ENCODE measurements around the gene TMIGD2.

The TMIGD2 gene

DNA sequence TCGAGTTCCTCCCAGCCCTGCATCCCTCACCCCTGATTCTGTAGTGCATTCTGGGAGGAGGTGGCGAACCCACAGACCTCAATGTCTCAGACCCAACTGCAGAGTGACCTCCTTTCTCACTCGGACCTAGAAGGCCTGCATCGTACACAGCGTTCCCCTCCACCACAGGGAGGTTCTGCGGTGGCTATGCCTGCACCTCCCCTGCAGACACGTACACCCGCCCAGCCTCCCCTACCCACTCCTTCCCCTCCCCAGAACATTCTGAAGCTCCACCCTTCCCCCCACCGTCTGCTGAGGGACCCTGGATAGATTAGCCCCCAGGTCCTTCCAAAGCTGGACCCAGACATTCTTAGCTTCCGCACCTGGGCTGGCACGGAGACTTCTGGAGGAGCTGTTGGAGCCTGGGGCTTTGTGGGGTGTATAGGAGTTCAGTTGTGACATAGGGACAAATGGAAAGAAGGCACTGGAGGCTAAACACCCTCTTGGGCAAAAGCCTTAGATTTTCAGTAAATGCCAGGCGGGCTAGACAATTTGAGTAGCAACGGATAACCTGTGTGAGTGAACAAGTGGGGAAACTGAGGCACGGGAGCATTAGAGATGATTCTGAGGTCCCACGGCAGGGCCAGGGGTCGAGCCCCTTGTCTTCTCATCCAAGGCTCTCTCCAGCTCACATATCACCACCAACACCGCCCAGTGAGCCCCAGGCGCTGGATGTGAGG is 1.8 kb upstream of the TMIGD2 start:
- no peak overlapping the region for H3K27ac ChIP-seq (ENCODE audit: low read depth, low read length)
- no peaks in the 10 kb centered on the region for H3F3A ChIP-seq (ENCODE audit: control insufficient read depth, insufficient read depth)
- H3K4me1 ChIP-seq (ENCODE audit: control insufficient read depth, low read length) = peaks cover 3% of the 10 kb centered on the region; the same call in 1 of the 2 replicates
- H3K27me3 ChIP-seq (ENCODE audit: control insufficient read depth, low read length) = no peaks in the 10 kb centered on the region
- H3K36me3 ChIP-seq (ENCODE audit: control insufficient read depth, low read length) = no peaks in the 10 kb centered on the region
- no peaks in the 10 kb centered on the region for H3K9me3 ChIP-seq (ENCODE audit: control insufficient read depth, insufficient read depth, low read length)
- TF ChIP-seq, protein P1, sequence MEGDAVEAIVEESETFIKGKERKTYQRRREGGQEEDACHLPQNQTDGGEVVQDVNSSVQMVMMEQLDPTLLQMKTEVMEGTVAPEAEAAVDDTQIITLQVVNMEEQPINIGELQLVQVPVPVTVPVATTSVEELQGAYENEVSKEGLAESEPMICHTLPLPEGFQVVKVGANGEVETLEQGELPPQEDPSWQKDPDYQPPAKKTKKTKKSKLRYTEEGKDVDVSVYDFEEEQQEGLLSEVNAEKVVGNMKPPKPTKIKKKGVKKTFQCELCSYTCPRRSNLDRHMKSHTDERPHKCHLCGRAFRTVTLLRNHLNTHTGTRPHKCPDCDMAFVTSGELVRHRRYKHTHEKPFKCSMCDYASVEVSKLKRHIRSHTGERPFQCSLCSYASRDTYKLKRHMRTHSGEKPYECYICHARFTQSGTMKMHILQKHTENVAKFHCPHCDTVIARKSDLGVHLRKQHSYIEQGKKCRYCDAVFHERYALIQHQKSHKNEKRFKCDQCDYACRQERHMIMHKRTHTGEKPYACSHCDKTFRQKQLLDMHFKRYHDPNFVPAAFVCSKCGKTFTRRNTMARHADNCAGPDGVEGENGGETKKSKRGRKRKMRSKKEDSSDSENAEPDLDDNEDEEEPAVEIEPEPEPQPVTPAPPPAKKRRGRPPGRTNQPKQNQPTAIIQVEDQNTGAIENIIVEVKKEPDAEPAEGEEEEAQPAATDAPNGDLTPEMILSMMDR (IDR thresholded peaks at IDR 0.05; ENCODE audit: low read depth, low read length, poor library complexity, severe bottlenecking) = no peak
- TF ChIP-seq EZH2phosphoT487 (IDR thresholded peaks at IDR 0.05; ENCODE audit: borderline replicate concordance, low read length) = no peak
- H4K20me1 ChIP-seq (ENCODE audit: control insufficient read depth, insufficient read depth, low read depth, low read length) = no peaks in the 10 kb centered on the region
- H3K4me2 ChIP-seq (ENCODE audit: low read length) = peak overlapping the region; percentile 55
- H3K4me3 ChIP-seq (ENCODE audit: low read length) = peak overlapping the region; percentile 62
- no peaks in the 10 kb centered on the region for H3K9me2 ChIP-seq (replicated peaks; ENCODE audit: control insufficient read depth, low read length)
- no peaks in the 10 kb centered on the region for H3K79me2 ChIP-seq (ENCODE audit: control insufficient read depth, low read length)

DNA sequence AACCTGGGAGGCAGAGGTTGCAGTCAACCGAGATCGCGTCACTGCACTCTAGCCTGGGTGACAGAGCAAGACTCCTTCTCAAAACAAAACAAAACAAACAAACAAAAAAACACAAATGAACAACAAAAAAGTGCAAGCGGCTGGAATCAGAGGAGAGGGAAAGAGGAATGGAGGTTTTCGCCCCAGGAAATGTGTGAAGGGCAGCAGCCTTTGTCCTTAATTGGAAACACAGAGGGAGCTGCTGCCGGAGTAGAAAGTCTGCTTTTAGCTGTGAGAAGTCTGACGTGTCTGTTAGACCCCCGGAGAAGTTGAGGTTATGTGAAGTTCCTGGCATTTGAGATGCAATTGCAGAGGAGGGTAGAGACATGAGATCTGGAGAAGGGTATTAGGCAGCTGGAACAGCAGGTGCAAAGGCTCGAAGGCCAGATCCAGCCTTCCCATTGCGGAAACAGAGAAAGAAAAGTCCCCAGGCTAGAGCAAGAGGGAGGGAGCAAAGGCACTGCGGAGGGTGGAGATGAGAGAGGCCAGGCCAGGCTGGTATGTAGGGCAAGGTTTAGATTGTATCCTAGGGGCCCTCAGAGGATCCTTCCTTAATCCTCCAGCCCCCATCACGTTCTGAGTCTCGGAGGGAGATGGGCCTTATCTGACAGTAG is 473 bp downstream of the TMIGD2 start:
- H3K79me2 ChIP-seq (ENCODE audit: control insufficient read depth, low read length) = no peaks in the 10 kb centered on the region
- H3K4me1 ChIP-seq (ENCODE audit: control insufficient read depth, low read length) = peaks cover 3% of the 10 kb centered on the region; the same call in 1 of the 2 replicates
- no peak overlapping the region for H3K4me2 ChIP-seq (ENCODE audit: low read length)
- H3K9me2 ChIP-seq (replicated peaks; ENCODE audit: control insufficient read depth, low read length) = no peaks in the 10 kb centered on the region
- TF ChIP-seq, protein P1 (IDR thresholded peaks at IDR 0.05; ENCODE audit: low read depth, low read length, poor library complexity, severe bottlenecking) = no peak
- no peak for TF ChIP-seq EZH2phosphoT487 (IDR thresholded peaks at IDR 0.05; ENCODE audit: borderline replicate concordance, low read length)
- H3K36me3 ChIP-seq (ENCODE audit: control insufficient read depth, low read length) = no peaks in the 10 kb centered on the region
- H4K20me1 ChIP-seq (ENCODE audit: control insufficient read depth, insufficient read depth, low read depth, low read length) = no peaks in the 10 kb centered on the region
- no peak overlapping the region for H3K4me3 ChIP-seq (ENCODE audit: low read length)
- H3K27ac ChIP-seq (ENCODE audit: low read depth, low read length) = no peak overlapping the region
- no peaks in the 10 kb centered on the region for H3K9me3 ChIP-seq (ENCODE audit: control insufficient read depth, insufficient read depth, low read length)
- H3F3A ChIP-seq (ENCODE audit: control insufficient read depth, insufficient read depth) = no peaks in the 10 kb centered on the region
- no peaks in the 10 kb centered on the region for H3K27me3 ChIP-seq (ENCODE audit: control insufficient read depth, low read length)

DNA sequence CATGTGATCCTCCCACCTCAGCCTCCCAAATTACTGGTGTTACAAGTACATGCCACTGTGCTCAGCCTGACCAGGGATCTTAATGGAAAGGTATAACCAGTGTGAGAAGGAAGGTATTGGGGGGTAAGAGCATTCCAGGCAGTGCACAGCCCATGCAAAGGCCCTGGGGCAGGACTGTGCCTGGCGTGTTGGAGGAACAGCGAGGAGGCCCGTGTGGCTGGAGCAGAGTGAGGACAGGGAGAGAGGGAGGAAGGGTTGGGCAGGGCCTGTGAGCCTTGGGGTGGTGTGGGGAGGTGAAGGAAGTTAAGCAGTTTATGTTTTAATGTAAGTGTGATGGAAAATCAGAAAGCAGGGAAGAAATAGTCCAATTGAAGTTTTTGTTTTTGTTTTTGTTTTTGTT is 1.6 kb downstream of the TMIGD2 start:
- H3K4me3 ChIP-seq (ENCODE audit: low read length) = no peak overlapping the region
- H3K27ac ChIP-seq (ENCODE audit: low read depth, low read length) = no peak overlapping the region
- H4K20me1 ChIP-seq (ENCODE audit: control insufficient read depth, insufficient read depth, low read depth, low read length) = no peaks in the 10 kb centered on the region
- no peaks in the 10 kb centered on the region for H3K9me3 ChIP-seq (ENCODE audit: control insufficient read depth, insufficient read depth, low read length)
- TF ChIP-seq EZH2phosphoT487 (IDR thresholded peaks at IDR 0.05; ENCODE audit: borderline replicate concordance, low read length) = no peak
- TF ChIP-seq, protein P1 (IDR thresholded peaks at IDR 0.05; ENCODE audit: low read depth, low read length, poor library complexity, severe bottlenecking) = no peak
- no peaks in the 10 kb centered on the region for H3K36me3 ChIP-seq (ENCODE audit: control insufficient read depth, low read length)
- H3K4me2 ChIP-seq (ENCODE audit: low read length) = no peak overlapping the region
- H3K4me1 ChIP-seq (ENCODE audit: control insufficient read depth, low read length) = peaks cover 7% of the 10 kb centered on the region; the same call in 1 of the 2 replicates
- no peaks in the 10 kb centered on the region for H3K9me2 ChIP-seq (replicated peaks; ENCODE audit: control insufficient read depth, low read length)
- H3K27me3 ChIP-seq (ENCODE audit: control insufficient read depth, low read length) = no peaks in the 10 kb centered on the region
- no peaks in the 10 kb centered on the region for H3F3A ChIP-seq (ENCODE audit: control insufficient read depth, insufficient read depth)
- no peaks in the 10 kb centered on the region for H3K79me2 ChIP-seq (ENCODE audit: control insufficient read depth, low read length)
